Measurements from ENCODE around the gene FBXO31.
A peak's percentile ranks its signal among the peaks of the same experiment; 100 is the strongest.
"Not testable (repeated sequence)": the region's sequence is repeated elsewhere in the genome, so short reads cannot be mapped to it uniquely, and the experiment has no call there.

FBXO31 gene

GRCh38 chr16:87410968-87411367 lies 27.4 kb upstream of the FBXO31 start:
- DNase-seq = no peak

- DNase-seq = no peak
Measured at GRCh38 chr16:87410530-87410929, 27.0 kb upstream of the FBXO31 start.

- no peak for DNase-seq
Measured at GRCh38 chr16:87409781-87410180, 26.2 kb upstream of the FBXO31 start.

- DNase-seq = no peak
Measured at GRCh38 chr16:87409153-87409552, 25.6 kb upstream of the FBXO31 start.

- DNase-seq = no peak
Measured at GRCh38 chr16:87407511-87408112, 24.0 kb upstream of the FBXO31 start.

GRCh38 chr16:87406495-87407088 lies 23.0 kb upstream of the FBXO31 start:
- no peak for DNase-seq

- no peak for DNase-seq
Measured at GRCh38 chr16:87404764-87405625, 21.4 kb upstream of the FBXO31 start.

- no peak for DNase-seq
Measured at GRCh38 chr16:87395181-87395842, 11.7 kb upstream of the FBXO31 start.

GRCh38 chr16:87393680-87394055 lies 10.1 kb upstream of the FBXO31 start:
- DNase-seq = no peak

- DNase-seq = peak; percentile 12
Measured at GRCh38 chr16:87392821-87393679, 9.5 kb upstream of the FBXO31 start.

GRCh38 chr16:87391950-87392820 lies 8.6 kb upstream of the FBXO31 start, which contains the start of gene MAP1LC3B:
MAP1LC3B (plus strand) TSS chr16:87392336; CDS start chr16:87392428, 92 bp downstream.
- DNase-seq = peak; percentile 85

- DNase-seq = no peak
Measured at GRCh38 chr16:87391324-87391949, 7.9 kb upstream of the FBXO31 start.

GRCh38 chr16:87390641-87391323 lies 7.2 kb upstream of the FBXO31 start:
- no peak for DNase-seq

- not testable (repeated sequence) for DNase-seq
Measured at GRCh38 chr16:87389914-87390313, 6.3 kb upstream of the FBXO31 start.

GRCh38 chr16:87389245-87389644 lies 5.7 kb upstream of the FBXO31 start:
- no peak for DNase-seq

- DNase-seq = no peak
Measured at GRCh38 chr16:87388818-87389134, 5.2 kb upstream of the FBXO31 start.

GRCh38 chr16:87387942-87388817 lies 4.6 kb upstream of the FBXO31 start:
- peak; percentile 96 for DNase-seq

- not testable (repeated sequence) for DNase-seq
Measured at GRCh38 chr16:87384875-87385167, 1.2 kb upstream of the FBXO31 start.

GRCh38 chr16:87384162-87384874 lies 742 bp upstream of the FBXO31 start:
- DNase-seq = peak; percentile 62
